HG03280 (cell line): Measurements from ENCODE around the gene SLC41A3.
"Not testable (repeated sequence)": the region's sequence is repeated elsewhere in the genome, so short reads cannot be mapped to it uniquely, and the experiment has no call there.

Experiments
- ATAC-seq: cut with Tn5 transposase; IDR thresholded peaks from one replicate; pipeline ENCODE4 v1.9.1; 2021; ENCODE audit warnings: mild to moderate bottlenecking, moderate library complexity; ENCODE audit not compliant: unreplicated experiment

The SLC41A3 gene

DNA sequence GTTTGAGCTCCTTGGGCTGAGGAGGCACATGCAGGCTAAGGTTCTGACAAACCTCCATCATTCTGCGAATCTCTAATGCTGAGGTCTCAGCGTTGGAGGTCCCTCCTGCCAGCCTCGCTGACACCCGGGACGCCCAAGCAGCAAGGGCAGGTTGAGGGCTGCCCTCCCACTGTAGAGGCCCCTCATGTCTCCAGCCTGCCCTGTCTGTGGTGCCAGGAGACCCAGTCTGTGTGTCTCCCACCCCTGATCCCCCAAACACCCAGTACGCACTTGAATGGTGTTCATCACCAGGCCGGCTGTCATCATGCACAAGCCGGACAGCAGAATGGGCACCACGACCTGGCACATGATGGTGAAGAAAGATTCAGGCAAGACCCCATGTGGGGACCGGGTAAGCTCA lies 27.8 kb downstream of the SLC41A3 start:
- no peak for ATAC-seq

DNA sequence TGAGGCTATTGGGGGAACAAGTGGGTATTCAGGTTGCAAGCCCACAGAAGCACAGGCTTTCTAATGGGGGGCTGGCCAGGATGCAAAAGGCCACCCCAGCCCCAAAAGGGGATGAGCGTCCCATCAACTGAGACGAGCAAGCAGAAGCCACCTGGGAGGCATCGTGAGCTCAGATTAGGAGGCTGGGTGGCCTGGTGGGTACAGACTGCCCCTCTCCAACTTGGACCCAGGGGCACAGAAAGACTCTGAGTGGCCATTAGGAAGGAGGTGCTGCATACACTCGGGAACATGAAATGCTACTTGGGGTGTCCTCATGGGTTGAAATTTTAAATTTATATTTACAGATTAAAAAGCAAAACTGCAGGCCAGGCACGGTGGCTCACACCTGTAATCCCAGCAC lies 29.1 kb downstream of the SLC41A3 start:
- no peak for ATAC-seq

DNA sequence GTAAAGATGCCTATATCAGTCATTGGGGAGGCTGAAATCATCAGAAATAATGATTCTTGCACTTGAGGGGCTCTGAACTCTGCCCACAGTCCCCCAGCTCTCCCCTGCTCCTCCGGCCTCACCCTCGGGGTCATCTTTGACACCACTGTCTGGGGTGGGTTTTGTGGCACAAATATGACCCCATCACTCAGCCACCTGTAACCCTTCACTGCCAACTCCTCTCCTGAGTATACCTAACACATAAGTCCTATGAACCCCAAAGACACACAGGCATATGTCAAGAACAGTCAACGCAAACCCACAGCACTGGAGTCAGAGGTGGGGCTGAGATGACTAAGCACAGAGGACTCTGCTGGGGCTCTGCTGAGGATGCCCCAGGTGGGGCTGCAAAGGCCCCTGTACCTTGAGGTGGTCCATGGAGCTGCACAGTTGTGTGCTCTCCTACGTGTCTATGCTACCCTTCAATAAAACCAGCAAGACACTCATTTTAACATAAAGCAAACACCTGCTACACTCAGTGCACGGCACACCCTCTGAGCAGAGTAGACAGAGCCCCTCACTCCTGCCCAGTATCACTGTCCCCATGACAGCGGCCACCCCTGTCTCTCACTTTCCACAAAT lies 29.9 kb downstream of the SLC41A3 start:
- no peak for ATAC-seq

DNA sequence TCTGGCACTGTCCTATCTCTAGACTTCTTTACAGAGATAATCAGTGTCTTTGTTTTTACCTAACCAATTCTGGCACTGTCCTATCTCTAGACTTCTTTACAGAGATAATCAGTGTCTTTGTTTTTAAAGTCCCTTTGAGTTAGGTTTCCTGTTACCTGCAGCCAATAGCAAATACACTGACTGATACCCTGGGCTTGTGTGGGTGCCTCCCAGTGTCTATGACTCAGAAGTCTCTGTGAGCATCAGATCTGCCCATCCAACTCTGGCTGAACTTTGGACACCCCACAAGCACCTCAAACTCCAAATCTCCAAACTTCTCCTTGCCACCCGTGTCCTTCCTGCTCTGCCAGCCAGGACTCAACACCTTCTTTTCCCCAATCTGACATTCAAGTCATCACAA lies 30.4 kb downstream of the SLC41A3 start:
- ATAC-seq: no peak

DNA sequence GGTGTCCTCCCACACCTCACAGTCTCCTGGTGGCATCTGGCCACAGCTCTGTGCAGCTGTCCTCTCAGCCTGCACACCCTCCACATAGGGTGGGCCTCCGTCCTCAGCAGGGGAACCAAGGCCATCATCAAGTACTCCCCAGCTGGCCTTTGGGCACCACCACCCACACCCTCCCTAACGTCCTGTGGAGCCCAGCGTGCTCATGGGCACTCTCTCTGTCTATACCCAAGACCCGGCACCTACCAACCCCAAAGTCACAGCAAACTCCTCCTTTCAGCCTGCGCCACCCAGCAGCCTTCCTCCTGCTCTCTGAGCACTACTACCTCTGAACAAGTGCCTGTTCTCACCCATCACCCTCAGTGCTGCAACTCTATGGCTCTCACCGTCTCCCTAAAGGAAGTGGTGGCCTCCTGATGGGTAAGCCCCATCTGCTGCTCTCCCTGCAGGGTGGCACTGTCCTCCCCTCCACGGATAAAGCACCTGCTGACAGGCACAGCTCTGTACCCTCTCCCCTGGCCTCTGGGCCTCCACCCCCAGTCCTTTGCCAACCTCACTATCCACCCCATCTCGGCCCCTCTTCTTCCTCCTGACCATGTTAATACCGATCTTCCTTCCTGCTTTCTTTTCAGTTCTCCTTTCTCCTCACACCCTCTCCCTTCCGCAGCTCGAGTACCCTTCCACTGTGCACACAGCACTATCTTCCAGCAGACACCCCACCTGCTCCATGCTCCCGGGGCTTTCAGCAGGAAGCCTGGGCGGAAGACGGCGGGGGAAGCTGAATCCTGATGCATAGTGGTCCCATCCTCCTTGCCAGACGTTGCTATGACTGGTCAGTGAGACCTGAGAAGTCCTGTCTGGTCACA lies 31.5 kb downstream of the SLC41A3 start:
- ATAC-seq: no peak

DNA sequence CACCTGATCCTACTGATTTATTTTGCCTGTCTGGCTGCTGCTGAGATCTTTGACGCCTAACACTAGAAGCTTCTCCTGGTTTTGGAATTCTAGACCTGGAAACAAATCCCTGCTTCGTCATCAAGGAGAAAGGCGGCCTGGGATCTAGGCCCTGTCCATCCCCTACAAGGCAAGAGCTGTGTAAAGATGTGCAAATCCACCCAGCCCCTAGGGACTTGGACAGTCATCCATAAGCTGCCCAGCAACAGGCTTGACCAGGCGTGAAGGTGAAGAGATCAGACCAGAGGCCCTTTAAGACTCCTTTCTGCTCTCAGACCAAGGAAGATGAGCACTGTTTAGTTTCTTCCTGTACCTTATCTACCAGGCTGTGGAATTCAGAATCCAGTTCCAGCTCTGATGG lies 32.2 kb downstream of the SLC41A3 start:
- ATAC-seq: no peak

DNA sequence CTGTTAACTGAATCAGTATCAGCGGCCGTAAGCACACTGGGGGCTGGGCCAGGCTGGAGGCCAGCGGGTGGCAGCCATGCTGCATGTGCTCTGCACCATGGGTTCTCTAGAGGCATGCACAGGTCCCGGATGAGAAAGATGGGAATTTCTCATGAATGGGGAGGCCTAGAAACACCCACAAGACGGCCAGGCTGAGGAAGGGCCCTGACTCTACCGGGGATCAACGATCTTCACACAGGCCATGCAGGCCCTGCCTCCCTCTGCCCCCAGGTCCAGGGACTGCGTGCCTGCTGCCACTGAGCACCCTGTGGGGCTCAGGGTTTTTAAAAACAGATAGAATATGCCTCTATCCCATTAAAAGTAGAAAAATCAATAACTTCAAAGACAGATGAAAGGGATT lies 32.7 kb downstream of the SLC41A3 start:
- ATAC-seq: no peak

DNA sequence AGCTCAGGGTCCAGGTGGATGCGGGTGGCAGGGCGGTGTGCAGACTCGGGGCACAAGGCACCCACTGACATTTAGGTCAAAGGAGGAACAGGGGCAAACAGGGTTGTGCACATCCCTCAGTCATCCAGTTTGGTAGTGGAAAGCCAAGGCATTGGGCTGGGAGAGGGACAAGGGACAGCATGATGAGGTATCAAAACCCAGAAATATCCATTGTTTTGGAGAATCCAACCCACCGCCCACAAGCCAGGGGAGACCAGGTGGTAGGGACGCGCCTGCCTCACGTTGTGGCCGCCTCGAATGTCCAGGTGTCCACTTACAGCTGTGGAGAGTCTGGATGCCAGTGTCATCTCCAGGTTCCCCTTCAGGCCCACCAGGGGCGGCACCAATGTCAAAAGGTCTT lies 33.3 kb downstream of the SLC41A3 start:
- ATAC-seq: no peak

DNA sequence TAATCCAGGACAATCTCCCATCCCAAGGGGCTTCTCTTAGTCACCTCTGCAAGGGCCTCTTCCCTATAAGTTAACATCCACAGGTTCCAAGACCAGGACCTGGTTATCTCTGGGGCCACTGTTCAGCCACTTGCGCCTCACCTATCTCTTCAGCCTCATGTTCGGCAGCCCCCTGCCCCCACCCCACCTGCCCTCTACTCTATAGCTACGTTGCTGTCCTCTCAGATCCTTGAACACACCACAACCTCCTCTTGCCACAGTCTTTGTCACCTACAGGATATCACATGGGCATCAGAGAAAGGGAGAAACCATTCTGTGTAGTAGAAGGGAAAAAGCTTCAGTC lies 33.9 kb downstream of the SLC41A3 start:
- no peak for ATAC-seq

DNA sequence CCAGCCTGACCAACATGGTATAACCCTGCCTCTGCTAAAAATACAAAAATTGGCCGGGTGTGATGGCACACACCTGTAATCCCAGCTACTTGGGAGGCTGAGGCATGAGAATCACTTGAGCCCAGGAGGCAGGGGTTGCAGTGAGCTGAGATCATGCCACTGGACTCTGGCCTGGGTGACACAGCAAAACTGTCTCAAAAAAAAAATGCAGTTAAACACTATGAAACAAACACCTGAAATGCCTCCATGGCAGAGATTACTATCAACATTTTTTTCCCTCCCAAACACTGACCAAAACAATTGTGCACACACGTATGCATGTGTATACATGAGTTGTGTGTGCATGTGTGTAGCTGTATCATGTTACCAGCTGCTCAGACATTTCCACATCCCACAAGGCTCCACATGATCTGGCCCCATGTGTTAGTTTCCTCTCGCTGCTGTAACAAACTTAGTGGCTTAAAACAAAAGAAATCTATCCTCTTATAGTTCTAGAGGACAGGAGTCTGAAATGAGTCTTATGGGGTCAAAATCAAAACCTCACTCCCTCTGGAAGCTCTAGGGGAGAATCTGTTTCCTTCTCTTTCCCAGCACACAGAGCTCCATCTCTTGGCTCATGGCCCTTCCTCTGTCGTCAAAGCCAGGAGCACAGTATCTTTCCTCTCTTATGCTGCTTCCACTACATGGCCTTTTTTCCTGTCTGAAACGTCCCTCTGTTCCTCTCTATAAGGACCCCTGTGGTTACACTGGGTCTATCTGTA lies 34.5 kb downstream of the SLC41A3 start:
- no peak for ATAC-seq

DNA sequence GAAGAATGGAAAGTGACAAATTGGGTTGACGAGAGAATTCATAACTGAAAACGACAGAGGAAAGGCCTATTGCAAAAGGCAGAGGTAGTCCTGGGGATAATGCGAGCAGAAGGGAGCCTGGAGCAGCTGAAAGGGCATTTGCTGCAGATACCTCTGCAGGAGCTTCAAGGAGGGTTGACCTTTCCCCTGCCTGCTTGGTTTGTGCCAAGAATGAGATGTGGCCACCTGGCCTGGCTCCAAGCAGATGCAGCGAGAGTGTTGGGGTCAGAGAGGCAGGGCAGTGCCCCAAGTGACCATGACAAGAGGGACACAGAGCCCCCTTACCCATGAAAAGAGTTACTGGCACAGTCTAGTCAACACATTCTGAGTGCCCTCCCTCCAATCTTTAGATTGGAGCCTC lies 43.5 kb downstream of the SLC41A3 start:
- no peak for ATAC-seq

DNA sequence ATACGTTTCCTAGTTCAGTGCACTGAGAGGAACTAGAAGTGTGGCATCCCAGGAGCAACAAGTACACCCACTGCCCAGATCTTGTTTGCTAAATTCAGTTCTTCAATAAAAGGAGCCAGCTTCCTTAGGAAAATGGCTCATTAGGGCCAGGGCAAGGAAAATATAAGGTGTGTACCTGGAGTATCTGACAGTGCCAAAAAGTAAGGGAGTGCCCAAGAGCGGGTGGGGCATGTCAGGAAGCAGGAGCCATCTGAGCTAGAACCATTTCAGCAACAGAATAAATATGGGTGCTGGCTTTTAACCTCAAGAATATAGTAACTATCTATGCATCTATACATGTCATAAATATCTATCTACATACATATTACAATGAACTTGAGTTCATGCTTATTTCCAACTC lies 44.1 kb downstream of the SLC41A3 start:
- no peak for ATAC-seq

DNA sequence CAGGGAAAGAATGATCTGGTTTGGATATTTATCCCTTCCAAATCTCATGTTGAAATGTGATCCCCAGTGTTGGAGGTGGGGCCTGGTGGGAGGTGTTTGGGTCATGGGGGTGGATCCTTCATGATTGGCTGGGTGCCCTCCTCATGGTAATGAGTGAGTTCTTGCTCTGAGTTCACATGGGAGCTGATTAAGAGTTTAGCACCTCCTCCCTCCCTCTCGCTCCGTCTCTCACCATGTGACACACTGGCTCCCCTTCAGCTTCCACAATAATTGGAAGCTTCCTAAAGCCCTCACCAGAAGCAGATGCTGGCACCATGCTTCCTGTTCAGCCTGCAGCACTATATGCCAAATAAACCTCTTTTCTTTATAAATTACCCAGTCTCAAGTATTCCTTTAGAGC lies 45.1 kb downstream of the SLC41A3 start:
- ATAC-seq: not testable (repeated sequence)

DNA sequence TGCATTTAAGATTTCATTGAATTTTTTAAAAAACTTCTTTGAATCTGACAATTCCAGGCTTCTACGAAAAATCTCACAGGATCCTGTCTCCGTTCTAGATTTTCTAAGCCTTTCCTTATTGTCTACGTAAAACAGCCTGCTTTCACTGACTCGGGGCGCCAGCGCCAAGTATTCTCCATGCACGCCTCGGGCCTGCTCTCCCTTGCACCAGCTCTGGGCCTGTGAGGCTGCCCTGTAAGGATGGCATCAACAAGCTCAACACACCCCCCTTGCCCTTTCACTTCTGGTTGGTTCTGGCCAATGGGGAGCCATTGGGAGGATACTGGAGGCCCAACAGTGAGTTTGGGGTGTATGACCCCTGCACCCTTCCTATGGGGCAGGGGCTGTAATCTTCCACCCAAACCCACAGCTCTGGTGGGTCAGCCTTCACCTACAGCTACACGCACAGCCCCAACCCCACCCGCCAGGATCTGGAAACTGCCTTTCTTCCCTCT lies 47.8 kb downstream of the SLC41A3 start:
- no peak for ATAC-seq

DNA sequence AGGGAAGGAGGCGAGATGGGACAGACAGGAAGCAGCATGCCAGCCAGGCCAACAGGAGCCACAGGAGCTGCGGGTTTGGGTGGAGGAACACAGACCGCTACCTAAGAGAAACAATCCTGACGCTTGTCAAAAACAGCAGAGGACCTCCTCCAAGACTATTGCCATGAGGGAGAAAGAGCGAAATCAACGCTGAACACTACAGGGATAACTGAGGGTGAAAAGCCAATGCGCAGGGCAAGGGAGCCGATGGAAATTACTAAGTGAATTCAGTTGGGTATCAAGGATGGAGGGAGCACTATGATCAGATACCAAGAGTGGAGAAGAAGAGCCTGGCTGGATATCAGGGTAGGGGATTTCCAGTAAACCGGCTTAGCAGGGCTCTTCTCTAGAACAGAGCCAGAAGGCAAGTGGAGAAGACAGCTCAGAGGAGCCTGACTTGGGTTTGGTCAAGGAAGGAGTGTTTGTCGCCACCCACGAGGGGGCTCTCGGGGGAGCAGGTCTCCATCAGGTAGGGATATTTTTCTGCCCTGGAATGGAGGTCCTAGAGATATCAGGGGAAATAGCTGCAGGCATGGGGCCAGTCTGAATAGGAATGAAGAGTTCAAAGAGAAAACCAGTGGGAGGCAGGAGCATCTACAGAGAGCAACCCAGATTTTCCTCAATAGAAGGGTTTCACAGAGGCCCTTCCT lies 48.4 kb downstream of the SLC41A3 start:
- no peak for ATAC-seq

DNA sequence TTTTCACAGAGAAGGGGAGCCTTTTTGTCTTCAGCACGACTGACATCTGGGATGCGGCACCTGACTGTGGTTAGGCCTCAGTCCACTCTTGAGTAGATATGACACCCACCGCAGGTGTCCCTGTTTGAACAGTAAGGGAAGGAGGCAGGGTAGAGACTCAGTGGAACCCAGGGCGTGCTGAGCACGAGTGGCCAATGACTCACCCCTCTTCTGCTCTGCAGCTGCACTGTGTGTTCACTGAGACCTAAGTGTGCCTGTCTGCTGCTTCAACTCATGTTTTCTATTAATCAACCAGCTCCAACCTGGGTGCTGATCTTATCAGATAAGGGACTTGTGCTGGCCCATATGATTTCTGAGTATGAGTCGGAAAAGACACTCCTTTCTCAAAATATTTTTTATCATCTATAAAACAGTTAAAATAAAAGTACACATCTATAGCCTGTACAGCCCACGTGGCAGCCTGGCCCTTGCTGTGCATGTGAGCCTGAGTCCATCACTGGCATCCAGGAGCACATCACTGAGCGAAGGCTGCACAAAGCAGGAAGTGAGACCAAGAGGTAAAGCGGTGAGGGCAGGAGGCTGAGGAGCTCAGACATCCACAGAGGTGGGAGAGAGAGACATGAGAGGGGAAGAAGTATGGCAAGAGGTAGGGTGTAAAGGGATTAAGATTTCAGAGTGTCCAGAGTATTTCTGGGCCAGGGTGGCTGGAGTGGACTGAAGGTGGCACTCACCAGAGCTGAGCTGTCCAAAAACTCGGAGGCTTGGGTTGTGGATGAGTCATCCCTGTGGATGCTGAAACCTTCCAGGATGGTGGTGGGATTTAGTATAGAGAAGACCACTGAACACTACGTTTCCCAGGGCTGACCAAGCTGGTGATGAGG lies 49.2 kb downstream of the SLC41A3 start:
- no peak for ATAC-seq

DNA sequence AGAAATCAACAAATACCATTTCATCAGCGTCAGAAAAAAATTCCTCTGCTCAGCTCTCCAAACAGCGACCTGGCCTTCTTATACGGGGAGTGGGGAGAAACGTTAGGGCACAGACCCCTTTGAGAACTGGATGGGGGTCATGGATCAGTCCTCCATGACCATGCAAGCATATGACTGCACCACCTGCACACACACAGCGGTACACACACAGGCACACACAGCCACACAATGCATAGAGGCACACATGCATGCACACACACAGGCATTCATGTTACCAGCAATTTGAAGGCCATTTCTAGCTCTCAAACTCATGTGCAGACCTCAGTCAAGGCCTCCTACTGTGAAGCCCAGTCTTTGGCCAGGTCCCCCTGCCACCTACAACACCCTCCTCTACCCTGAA lies 50.2 kb downstream of the SLC41A3 start:
- ATAC-seq: no peak

DNA sequence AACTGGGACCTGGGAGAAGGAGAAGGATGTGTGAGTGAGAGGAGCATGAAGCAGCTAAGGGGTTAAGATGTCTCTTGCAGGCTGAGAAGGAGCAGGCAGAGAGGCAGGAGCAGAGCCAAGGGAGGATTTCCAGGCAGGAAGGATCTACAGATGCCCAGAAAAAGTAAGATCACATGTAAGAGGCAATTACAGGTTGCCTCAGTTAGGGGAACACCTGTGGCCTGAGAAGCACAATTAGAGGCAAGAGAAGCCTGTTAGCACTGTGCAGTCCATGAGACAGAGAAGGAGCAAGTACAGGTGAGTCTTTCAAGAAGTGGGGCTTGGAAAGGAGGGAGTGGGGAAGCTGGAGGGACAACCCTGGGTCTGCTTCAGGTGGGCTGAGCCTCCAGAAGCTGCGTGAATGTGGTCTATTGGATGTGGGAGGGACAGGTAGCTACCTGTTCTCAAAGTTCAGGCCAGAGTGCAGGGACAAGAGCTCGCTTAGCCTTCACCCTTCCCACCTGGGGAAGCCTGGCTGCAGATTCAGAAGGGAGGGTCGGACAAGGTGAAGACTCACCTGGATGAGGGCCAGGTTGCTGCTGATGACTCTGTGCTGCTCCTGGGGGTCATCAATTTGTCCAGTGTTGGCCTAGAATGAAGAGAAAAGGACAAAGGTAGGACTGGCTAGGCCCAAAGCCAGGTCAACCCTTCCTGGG lies 50.7 kb downstream of the SLC41A3 start:
- ATAC-seq: no peak

DNA sequence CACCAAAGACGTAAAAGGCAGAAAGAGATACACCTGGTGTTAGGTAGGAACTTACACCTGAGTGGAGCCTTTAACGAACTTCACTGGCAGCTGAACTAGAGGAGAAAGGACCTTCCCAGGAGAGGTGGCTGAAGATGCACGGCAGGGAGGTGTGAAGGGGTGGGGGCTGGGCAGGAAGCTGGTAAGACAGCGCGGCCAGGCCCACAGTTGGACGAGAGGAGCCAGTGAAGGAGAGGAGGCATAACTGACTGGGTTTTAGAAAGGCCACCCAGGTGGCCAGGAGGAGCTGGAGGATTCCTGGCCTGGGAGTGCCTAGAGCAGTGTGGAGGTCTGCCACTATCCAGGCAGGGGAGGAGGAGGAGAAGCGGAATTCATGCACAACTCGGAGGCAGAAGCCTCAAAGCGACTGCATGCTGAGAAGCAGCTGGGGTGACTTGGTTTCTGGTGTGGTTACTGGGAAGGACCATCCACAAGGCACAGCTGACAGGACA lies 51.9 kb downstream of the SLC41A3 start:
- ATAC-seq: no peak
